HG02943 (cell line): ENCODE data around the gene OR6B2.
"Not testable (repeated sequence)": the region's sequence is repeated elsewhere in the genome, so short reads cannot be mapped to it uniquely, and the experiment has no call there.

ENCODE experiments used
- ATAC-seq: cut with Tn5 transposase; IDR thresholded peaks from one replicate; pipeline ENCODE4 v1.9.1; 2021; ENCODE audit warnings: mild to moderate bottlenecking, low read depth, moderate library complexity; ENCODE audit not compliant: unreplicated experiment

Gene OR6B2

DNA sequence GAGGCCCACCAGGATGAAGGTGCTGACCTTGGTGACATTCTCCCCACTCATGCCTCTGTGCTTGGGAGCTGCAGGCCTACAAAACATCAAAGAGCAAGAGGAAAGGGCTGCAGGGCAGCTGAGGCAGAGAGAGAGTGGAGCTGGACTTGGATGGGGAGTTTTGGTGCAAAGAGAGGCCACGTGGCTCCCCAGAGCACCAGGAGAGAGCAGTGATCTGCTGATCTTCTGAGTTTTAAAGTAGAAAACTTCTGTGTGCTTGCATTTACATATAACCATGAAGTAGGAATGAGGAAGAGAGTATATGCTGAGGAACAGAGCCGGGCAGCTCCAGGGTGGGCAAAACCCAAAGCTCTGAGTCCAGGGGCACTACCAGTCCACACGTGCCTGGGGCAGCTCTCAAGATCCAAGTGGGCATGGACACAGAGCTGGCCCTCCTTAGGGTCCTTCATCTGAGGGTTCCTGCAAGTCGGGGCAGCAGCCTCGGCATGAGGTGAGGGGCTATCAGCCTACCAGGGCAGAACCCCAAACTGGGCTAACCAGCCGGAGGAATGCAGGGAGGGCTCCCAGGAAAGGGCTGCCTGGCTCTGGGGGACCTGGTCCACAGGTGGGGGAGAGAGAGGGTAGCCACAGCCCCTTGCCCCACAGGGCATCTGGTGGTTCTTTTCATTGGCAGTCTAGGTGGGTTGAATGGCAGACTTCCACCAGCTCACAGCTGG, at the start of gene OR6B2:
OR6B2 (minus strand) TSS at position 51 of the 716 bp plus-strand sequence; CDS start at position 51, 0 bp downstream.
- ATAC-seq = no peak

DNA sequence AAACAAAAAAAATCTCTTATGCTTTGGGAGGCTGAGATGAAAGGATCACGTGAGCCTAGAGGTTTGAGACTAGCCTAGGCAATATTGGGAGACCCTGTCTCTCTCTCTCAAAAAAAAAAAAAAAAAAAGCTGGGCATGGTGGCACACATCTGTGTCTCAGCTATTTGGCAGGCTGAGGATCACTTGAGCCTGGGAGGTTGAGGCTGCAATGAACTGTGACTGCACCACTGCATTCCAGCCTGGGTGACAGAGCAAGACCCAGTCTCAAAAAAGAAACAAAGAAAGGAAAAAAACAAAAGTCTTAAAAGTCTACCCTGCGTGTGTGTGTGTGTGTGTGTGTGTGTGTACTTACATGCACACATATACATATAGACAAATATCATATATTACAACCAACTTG, 48.4 kb upstream of the OR6B2 start:
- ATAC-seq = no peak

- no peak for ATAC-seq
Observed at GRCh38 chr2:240077442-240077841, 47.2 kb upstream of the OR6B2 start.

DNA sequence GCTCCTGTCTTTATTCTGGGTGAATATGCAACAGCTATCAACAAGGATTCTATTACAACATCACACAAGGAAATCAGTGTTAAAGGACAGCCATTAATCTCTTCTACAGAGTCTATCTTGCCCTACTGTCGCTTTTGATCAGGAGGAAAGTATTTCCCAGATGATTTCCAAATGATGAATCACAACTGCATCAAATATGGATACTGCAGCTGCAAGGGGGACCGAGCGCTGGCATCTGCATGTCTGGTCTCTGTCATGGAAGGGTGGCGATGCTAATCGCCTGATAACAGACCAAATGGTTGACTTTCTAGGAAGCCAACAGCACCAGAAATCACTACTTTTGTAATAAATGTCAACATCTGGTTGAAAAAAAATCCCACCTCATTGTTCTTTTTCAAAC, 44.3 kb upstream of the OR6B2 start:
- ATAC-seq = no peak

DNA sequence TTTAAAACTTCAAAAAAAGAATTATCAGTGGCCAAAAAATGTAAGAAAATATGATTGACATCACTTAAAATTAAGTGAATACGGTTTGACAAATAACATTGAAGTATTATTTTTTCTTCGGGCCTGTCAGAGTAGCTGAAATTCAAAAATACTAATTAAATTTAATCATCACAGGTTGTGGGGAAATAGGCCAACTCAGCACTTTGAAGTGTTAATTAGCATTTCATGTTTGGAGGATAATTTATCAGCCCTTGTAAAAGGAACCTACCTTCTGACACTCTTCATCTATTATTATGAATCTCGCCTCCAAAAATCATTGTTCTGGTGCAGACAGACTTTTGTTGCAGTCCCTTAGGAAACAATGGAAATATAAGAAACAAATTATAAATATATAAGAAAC, 40.7 kb upstream of the OR6B2 start:
- ATAC-seq = no peak

DNA sequence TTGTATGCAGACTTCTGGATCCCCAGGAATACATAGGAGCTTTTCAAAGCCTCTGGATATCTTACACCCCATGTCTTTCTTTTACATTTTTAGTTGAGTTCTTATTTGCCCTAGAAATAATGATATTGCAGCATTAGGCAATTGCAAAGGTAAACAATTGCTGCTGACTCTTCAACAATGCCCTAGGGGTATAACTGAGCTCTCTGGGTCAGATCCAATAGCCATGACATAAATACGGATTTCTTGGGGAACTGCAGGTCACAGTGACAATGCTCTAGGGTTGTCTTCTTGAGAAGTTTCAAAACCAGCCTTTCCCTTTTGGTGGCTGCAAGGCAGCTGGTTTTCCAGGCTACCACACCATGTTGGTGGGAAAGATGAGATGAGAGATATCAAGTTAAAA, 39.6 kb upstream of the OR6B2 start:
- ATAC-seq = no peak

DNA sequence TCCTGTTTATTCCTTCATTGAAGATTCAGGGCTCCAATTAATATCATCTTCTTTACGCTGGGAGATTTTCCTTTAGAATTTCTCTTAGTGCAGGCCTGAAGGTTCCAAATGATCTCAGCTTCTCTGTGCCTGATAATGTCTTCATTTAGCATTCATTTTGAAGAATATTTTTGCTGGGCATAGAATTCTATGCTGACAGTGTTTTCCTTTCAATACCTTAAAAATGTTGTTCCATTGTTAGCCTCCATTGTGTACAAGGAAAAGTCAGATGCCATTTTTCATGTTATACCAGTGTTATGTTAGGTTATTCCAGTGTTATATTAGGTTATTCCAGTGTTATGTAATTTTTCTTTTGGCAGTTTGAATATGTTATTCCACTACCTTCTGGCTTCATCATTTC, 38.0 kb upstream of the OR6B2 start:
- ATAC-seq = no peak

DNA sequence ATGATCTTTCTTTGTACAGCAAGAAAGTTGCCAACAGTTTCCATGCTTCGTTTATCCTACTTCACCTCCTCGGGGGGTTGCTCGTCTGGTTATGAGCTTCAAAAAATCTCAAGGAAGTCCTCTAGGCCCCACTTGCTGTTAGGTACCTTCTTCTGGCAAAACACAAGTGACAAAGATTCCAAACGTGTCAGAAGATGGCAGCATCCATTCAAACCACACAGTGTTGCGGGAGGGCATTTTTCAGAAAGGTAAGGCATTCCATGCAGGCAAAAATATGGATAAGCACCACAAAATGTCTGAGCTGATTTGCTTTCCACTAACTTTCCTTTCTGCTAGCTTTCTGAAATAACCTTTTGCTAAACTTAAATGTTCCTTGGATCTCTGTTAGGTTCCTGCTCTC, 36.3 kb upstream of the OR6B2 start:
- ATAC-seq = no peak

DNA sequence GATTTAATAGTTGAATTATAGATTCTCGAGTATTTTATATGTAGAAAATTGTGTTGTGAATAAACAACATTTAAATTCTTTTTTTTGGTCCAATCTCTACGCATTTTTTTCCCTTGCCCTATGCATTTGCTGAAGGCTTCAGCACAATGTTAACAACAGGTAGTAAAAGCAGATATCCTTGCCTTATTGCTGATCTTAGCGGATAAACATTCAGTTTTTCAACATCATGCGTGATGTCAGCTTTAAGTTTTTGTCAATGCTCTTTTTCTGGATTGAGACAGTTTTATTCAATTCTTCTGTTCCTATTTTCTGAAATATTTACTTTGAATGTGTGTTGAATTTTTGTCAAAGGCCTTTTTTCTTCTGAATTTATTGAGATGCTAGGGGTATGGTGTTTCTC, 34.7 kb upstream of the OR6B2 start:
- ATAC-seq = no peak

DNA sequence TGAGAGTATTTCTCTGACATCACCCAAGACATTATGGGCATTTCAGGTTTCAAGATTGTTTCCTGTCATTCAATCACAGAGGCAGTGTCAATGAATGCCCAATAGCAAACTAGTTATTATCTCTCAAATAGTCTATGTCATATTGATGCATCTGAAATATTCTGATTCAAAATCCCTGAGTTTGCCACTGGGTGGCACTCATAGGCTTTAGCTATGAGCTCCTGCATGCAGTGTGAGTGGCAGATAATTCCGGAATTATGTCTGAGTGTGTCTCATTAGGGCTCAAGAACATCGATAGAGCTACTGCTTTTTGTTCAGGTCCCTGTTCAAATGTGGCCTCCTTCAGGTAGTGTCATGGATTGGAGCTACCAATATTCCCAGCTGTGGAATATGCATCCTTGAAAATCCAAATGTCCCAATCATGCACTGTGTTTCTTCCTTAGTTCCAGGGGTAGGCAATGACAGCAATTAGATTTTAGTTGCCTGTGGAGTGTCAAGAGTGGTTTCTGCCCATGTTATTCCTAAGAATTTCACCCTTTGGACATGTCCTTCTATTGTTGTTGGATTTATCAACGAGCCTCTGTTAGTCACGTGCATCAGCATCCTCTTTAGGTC, 30.9 kb upstream of the OR6B2 start:
- no peak for ATAC-seq

DNA sequence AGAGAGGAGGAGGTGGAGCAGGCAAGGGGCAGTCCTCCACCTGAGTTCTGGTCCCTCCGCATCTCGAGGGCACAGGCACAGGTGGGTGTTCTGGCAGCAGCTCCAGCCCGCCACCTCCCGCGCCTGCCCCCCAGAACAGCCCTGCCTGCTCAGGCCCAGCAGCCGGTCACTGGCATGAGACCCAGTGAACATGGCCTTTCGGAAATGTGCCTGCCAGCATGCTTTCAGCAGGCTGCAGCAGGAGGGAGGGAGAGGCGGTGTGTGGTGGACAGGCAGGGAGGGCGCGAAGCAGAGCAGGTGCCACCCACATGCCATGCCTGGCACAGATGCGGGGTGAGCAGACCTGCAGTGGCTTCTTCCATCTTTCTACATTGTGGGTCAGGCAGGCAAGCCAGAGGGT, 26.4 kb upstream of the OR6B2 start:
- no peak for ATAC-seq

DNA sequence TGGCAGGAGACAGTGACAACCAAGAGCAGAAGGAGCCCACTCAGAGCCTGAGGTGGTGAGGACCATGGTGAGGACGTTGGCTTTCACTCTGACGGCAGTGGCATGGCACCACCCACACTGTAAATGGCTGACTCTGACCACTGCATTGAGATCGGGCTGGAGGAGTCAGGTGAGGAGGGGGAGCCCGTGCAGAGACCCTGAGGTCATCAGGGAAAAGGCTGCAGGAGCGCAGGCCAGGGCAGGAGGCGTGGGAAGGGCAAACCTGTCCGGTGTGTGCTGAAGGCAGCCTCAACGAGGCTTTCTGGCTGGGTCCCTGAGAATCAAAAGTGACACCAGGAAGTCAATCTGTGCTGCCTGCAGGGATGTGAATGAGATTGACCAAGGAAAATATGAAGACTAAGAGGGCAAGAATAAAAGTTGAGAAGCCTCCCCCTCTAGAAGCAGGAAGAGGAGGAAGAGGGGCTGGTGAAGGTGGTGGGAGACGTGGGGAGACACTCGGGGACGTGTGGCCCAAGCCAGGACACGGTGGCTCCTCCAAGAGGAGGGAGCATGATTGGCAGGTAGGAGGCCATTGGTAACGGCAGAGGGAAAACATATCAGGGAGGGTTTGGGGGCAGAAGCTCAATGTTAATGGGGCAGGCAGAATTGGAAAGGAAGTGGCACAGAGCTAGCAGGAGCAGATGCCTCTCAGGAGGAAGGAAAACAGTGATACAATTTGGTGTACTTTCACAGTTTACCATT, 25.1 kb upstream of the OR6B2 start:
- ATAC-seq = no peak

GRCh38 chr2:240053173-240054155, 23.2 kb upstream of the OR6B2 start, which contains the start of gene OR6B3:
OR6B3 (minus strand) TSS chr2:240053521.
- no peak for ATAC-seq

- ATAC-seq = no peak
Observed at GRCh38 chr2:240052524-240052923, 22.3 kb upstream of the OR6B2 start.

DNA sequence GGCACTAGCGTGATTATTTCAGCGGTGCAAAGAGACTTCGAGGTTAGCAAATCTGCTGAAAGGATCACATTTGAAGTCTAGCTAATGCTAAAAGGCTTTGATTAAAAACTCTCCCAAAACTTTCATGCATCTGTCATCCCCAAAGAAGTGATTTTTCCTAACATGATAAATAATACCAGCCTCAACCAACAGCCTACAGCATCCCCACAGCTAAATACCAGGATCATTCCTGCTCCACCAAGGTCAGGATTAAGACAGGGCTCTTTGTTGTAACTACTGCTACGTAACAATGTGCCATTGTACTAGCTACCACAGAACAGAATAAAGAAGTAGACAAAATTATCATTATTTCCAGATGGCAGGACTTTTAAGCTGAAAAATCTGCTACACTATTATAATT, 21.5 kb upstream of the OR6B2 start:
- no peak for ATAC-seq

DNA sequence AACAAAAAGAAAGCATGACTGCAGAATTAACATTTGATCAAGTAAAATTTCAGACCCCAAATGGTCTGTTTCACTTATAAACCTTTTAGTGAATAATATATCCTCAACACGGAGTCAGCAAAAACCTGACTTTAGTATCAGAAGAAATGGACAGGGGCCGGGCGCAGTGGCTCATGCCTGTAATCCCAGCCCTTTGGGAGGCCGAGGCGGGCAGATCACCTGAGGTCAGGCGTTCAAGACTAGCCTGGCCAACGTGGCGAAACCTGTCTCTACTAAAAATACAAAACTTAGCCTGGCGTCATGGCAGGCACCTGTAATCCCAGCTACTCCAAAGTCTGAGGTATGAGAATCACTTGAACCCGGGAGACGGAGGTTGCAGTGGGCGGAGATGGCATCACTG, 20.0 kb upstream of the OR6B2 start:
- ATAC-seq = no peak

- no peak for ATAC-seq
Observed at GRCh38 chr2:240048237-240048636, 18.0 kb upstream of the OR6B2 start.

- ATAC-seq = no peak
Observed at GRCh38 chr2:240045098-240045497, 14.9 kb upstream of the OR6B2 start.

DNA sequence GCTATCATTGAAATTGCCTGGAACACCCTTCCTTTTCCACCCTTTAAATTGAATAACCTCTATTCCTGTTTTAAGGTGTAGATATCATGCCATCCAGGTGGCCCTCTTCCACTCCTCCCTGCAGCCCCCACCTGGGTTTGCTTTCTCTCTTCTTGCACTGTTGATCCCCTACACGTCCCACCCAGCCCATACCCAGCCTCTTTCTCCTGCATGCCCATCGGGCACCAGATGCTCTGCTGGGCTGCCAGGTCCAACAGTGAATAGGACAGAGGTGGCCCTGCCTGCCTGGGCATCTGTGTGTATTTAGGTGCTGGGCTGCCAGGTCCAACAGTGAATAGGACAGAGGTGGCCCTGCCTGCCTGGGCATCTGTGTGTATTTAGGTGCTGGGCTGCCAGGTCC, 13.9 kb upstream of the OR6B2 start:
- not testable (repeated sequence) for ATAC-seq

DNA sequence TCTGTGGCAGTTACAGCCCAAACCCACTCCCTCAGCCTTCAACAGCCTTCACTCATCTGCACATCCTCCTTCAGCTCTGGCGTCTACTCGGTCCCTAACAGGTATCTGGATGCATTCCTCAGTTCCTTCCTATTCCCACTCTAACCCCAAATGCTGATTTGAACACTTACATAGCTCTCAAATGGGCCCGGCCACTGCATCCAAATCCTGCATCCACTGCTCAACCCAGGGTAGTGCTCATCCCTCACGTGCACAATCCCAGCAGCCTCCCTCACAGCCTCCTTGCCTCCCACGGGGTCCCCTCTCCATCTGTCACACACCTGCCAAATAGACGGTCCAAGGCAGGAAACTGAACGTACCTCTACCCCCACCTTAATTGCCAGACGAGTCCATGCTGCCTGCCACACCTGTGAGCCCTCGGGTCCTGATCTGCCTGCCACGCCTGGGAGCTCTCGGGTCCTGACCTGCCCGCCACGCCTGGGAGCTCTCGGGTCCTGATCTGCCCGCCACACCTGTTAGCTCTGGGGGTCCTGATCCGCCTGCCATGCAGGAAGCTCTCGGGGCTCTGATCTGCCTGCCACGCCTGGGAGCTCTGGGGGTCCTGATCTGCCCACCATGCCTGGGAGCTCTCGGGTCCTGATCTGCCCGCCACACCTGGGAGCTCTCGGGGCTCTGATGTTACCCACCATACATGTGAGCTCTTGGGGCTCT, 13.2 kb upstream of the OR6B2 start:
- no peak for ATAC-seq
